Stimulated activated CD8-positive, alpha-beta memory T cell treated with anti-CD3 and anti-CD28 coated beads, Interleukin-7, amount 100 ng/mL, for 1 hour (primary cell): ENCODE measurements around the gene ZBTB8OS.
"Not testable (repeated sequence)": the region's sequence is repeated elsewhere in the genome, so short reads cannot be mapped to it uniquely, and the experiment has no call there.

ENCODE experiments used
- DNase-seq, 2 donors: peaks; one replicate each; pipeline ENCODE4 v3.0.0-alpha.2; 2020; ENCODE audit warnings: low read depth in 2 of 2

The ZBTB8OS gene

GRCh38 chr1:32650248-32650751 is at the start of gene ZBTB8OS:
TSS of gene ZBTB8OS (minus strand) at chr1:32650550. CDS start at chr1:32650529, 21 bp downstream.
- peak; percentile 73 to 74 for DNase-seq

- not testable (repeated sequence) for DNase-seq
Observed at GRCh38 chr1:32696996-32697395, 46.6 kb upstream of the ZBTB8OS start.

GRCh38 chr1:32696041-32696440 is 45.7 kb upstream of the ZBTB8OS start:
- no peak for DNase-seq

- no peak for DNase-seq
Observed at GRCh38 chr1:32695098-32695904, 45.0 kb upstream of the ZBTB8OS start.

- no peak for DNase-seq
Observed at GRCh38 chr1:32693455-32694174, 43.3 kb upstream of the ZBTB8OS start.

GRCh38 chr1:32686387-32686786 is 36.0 kb upstream of the ZBTB8OS start:
- DNase-seq = no peak

- DNase-seq = no peak
Observed at GRCh38 chr1:32685498-32685897, 35.1 kb upstream of the ZBTB8OS start.

- DNase-seq = no peak
Observed at GRCh38 chr1:32684167-32684811, 33.9 kb upstream of the ZBTB8OS start.

- no peak for DNase-seq
Observed at GRCh38 chr1:32683397-32683796, 33.0 kb upstream of the ZBTB8OS start.

GRCh38 chr1:32681999-32682398 is 31.6 kb upstream of the ZBTB8OS start:
- DNase-seq = no peak

GRCh38 chr1:32681509-32681908 is 31.2 kb upstream of the ZBTB8OS start:
- DNase-seq = no peak

- DNase-seq = no peak
Observed at GRCh38 chr1:32680642-32681041, 30.3 kb upstream of the ZBTB8OS start.

GRCh38 chr1:32679993-32680392 is 29.6 kb upstream of the ZBTB8OS start:
- DNase-seq = not testable (repeated sequence)

GRCh38 chr1:32676945-32677344 is 26.6 kb upstream of the ZBTB8OS start:
- DNase-seq = no peak

DNA sequence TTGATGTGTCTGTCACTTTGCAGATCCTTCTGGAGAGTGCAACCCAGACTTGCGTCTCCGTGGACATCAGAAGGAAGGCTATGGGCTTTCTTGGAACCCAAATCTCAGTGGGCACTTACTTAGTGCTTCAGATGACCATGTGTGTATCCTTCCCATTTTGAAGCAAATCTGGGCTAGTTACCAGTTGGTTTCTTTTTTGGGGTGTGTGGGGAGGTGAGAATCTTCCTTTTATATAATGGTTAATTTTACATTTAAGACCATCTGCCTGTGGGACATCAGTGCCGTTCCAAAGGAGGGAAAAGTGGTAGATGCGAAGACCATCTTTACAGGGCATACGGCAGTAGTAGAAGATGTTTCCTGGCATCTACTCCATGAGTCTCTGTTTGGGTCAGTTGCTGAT is 18.4 kb upstream of the ZBTB8OS start:
- DNase-seq = not testable (repeated sequence)

DNA sequence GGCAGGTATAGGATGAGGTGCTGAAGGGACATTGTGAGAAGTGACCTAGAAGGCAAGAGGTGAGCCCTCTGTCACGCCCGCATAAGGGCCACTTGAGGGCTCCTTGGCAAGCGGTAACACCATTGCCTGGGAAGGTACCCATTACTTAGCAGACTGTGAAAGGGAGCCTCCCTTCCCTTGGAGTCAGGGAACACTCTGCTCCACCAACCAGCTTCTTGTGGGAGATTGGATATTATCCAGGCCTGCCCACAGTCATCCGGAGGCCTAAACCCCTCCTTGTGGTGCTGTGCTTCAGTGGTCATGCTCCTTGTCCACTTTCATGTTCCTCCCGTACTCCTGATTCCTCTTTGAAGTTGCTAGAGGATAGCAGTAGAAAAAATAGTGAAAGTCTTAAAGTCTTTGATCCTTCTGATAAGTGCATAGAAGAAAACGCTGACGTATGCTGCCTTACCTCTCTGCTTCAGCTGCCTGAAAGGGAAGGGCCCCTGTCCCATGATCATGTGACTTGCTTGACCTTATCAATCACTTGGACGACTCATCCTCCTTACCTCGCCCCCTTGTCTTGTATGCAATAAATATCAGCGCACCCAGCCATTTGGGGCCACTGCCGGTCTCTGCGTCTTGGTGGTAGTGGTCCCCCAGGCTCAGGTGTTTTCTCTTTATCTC is 16.7 kb upstream of the ZBTB8OS start:
- no peak for DNase-seq

- DNase-seq = no peak
Observed at GRCh38 chr1:32665915-32666314, 15.6 kb upstream of the ZBTB8OS start.

DNA sequence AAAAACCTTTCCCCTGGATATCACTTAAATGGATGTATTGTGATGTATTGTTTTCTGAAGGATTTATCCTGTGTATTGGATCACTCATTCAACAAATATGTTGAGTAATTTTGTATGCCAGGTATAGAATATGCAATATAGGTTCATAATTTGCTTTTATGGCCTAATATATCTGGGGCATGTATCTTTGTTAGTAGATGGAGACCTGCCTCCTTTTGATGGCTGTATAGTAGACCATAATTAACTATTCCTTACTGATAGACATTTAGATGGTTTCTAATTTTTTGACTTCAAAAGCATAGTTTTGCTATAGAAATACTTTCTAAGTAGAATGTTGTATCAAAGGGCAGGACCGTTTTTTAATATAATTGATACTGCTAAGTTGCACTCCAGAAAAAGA is 9.2 kb upstream of the ZBTB8OS start:
- DNase-seq = no peak

DNA sequence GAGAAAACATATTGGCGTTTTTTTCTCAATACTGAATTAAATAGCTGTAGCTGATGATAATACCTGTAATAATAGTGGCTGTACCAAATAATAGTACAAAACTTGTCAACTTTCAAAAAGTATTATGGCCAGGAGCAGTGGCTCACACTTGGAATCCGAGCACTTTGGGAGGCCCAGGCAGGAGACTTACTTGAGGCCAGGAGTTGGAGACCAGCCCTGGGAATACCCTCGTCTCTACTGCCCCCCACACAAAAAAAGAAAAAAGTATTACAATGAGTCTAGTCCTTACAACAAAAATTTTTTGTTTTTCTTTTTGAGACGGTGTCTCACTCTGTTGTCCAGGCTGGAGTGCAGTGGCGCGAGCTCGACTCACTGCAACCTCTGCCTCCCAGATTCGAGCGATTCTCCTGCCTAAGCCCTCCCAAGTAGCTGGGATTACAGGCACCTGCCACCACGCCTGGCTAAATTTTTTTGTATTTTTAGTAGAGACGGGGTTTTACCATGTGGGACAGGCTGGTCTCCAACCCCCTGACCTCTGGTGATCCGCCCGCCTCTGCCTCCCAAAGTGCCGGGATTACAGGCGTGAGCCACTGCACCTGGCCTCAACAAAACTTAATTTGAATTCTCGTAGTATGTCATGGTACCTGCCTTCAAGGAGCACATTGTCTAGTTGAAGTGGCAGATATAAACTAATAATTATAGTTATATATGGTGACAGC is 2.1 kb upstream of the ZBTB8OS start:
- DNase-seq = no peak

DNA sequence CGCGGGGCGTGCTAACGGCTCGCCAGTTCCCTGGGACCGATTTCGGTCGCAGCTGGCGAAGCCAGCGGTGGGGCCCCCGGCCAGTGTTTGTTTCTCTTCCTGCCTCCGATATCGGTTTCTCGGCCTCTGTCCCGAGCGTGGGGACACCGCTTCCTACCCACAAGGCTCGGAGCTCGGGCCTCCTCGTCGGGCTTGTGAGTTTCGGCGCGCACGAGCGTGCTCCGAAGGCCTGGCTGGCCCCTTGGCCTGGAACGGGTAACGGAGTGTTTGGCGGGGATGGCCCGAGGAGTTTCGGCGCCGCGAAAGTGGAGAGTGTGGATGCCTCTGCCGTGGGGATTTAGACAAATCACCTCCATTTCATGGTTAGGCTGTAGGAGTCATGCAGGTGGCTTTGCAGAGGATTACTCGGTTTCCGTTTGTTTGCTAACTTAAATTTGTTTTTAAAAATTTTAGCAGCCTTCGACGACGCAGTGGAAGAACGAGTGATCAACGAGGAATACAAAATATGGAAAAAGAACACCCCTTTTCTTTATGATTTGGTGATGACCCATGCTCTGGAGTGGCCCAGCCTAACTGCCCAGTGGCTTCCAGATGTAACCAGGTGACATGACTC is 1.2 kb upstream of the ZBTB8OS start:
- DNase-seq = no peak
